HepG2 (cell line): ENCODE results near the gene MCF2L. TPM values are rescaled to one million over a fixed set of nuclear protein-coding genes. Genes with fewer than 3 reads are reported as not detected.

Source experiments
- ATAC-seq: fragments of 200-7000 bp; cut with Tn5 transposase; 3 replicates; pipeline ENCODE4 v1.9.1; 2020; ENCODE audit warnings: mild to moderate bottlenecking, moderate library complexity
- BruUV-seq: library from RNA; stranded (reverse); fragments of 400-500 nt; replicated peaks from 2 replicates; lab custom pipeline; 2021; lab: Mats Ljungman, UMichigan
- CTCF ChIA-PET: fragments of 300-600 bp; formaldehyde crosslinking; extraction: SDS; loops from one replicate; lab custom pipeline; 2021; ENCODE audit warnings: low total read pairs, inconsistent platforms, low intra/inter-chr PET ratio; lab: Yijun Ruan, JAX
- POLR2A ChIA-PET: fragments of 350-600 bp; sonication (Branson Sonifier 250); formaldehyde crosslinking; loops from one replicate; lab custom pipeline; 2020; ENCODE audit warnings: antibody characterized with exemption, inconsistent platforms; lab: Yijun Ruan, JAX
- DNase-seq: peaks from one replicate; pipeline ENCODE4 v3.0.0-alpha.2; 2015; ENCODE audit warnings: low spot score
- FAIRE-seq: peaks from 3 replicates; lab custom pipeline; 2011; peaks lifted over from hg19 to GRCh38; lab: Jason Lieb, UNC
- H2AFZ ChIP-seq: one replicate; pipeline ENCODE4 v1.6.1; 2011; ENCODE audit warnings: low read length, inconsistent platforms
- H3K27ac ChIP-seq: fragments of 300-600 bp; 3 replicates; pipeline ENCODE4 v1.8.0; 2011; ENCODE audit warnings: mixed run types, mild to moderate bottlenecking, mixed read lengths, low read length, inconsistent platforms; ENCODE audit not compliant: insufficient read depth; ENCODE audit errors: extremely low read length
- H3K27me3 ChIP-seq, 2 experiments: fragments of 200-600 bp in 1 of 2; 2 replicates in 1 of 2; 3 replicates in 1 of 2; pipeline versions ENCODE4 v1.6.0 to v1.8.0; 2011; ENCODE audit warnings: low read length in 2 of 2, mild to moderate bottlenecking in 2 of 2, moderate library complexity in 2 of 2, inconsistent platforms in 1 of 2; ENCODE audit not compliant: insufficient read depth in 2 of 2, control insufficient read depth in 1 of 2
- H3K36me3 ChIP-seq, 2 experiments: fragments of 200-600 bp in 1 of 2; replicated peaks in 1 of 2; 2 replicates in 1 of 2; 3 replicates in 1 of 2; pipeline versions ENCODE4 v1.5.1 to v1.8.0; 2011; ENCODE audit warnings: low read length in 2 of 2, inconsistent platforms in 1 of 2; ENCODE audit not compliant: insufficient read depth in 2 of 2, control insufficient read depth in 1 of 2
- H3K4me1 ChIP-seq: 2 replicates; pipeline ENCODE4 v1.5.1; 2012; ENCODE audit warnings: low read length, inconsistent platforms; ENCODE audit not compliant: insufficient read depth
- H3K4me2 ChIP-seq: 2 replicates; pipeline ENCODE4 v1.6.0; 2011; ENCODE audit warnings: low read depth, low read length, inconsistent platforms
- H3K4me3 ChIP-seq, 3 experiments: fragments of 200-600 bp in 1 of 3; sonication (generic), shearing (Covaris generic) in 1 of 3; replicated peaks in 1 of 3; 2 replicates each; pipeline ENCODE4 v1.5.1; 2011 to 2016; ENCODE audit warnings: low read length in 3 of 3, inconsistent platforms in 2 of 3, low read depth in 2 of 3, mild to moderate bottlenecking in 2 of 3, control low read depth in 1 of 3, mixed read lengths in 1 of 3; ENCODE audit not compliant: insufficient read depth in 1 of 3
- H3K79me2 ChIP-seq: one replicate; pipeline ENCODE4 v1.6.1; 2011; ENCODE audit warnings: low read length, inconsistent platforms; ENCODE audit not compliant: insufficient read depth
- H3K9ac ChIP-seq: 2 replicates; pipeline ENCODE4 v1.6.0; 2011; ENCODE audit warnings: mild to moderate bottlenecking, low read depth, low read length, inconsistent platforms; ENCODE audit not compliant: insufficient read depth
- H3K9me3 ChIP-seq: 2 replicates; pipeline ENCODE4 v1.5.1; 2012; ENCODE audit warnings: mild to moderate bottlenecking, low read length
- H4K20me1 ChIP-seq: 2 replicates; pipeline ENCODE4 v1.6.0; 2011; ENCODE audit warnings: inconsistent platforms, mild to moderate bottlenecking, low read length, moderate library complexity; ENCODE audit not compliant: insufficient read depth
- ARNT ChIP-seq: fragments of 450-650 bp; IDR thresholded peaks from 2 replicates; pipeline ENCODE4 v1.6.1; 2017
- DNMT1 ChIP-seq: sonication (generic); formaldehyde crosslinking; IDR thresholded peaks from 2 replicates; pipeline ENCODE4 v1.5.1; 2020; ENCODE audit warnings: mild to moderate bottlenecking, missing genetic modification reagents
- FOXP4 ChIP-seq: sonication (generic); formaldehyde crosslinking; IDR thresholded peaks from 2 replicates; pipeline ENCODE4 v1.4.0; 2020; ENCODE audit warnings: missing genetic modification reagents
- JUNB ChIP-seq: sonication (generic); formaldehyde crosslinking; IDR thresholded peaks from 2 replicates; pipeline ENCODE4 v1.8.0; 2022; ENCODE audit warnings: missing genetic modification reagents, mild to moderate bottlenecking, borderline replicate concordance
- NFKB2 ChIP-seq: sonication (generic); formaldehyde crosslinking; IDR thresholded peaks from 2 replicates; pipeline ENCODE4 v1.4.0; 2020; ENCODE audit warnings: missing genetic modification reagents, borderline replicate concordance
- POLR2AphosphoS5 ChIP-seq: IDR thresholded peaks from 2 replicates; pipeline ENCODE4 v1.6.1; 2012; ENCODE audit warnings: low read depth, low read length
- RBM22 ChIP-seq: fragments of 200-400 bp; formaldehyde crosslinking; optimal IDR thresholded peaks from 2 replicates; pipeline ENCODE3; 2017; ENCODE audit warnings: mild to moderate bottlenecking, low read length, moderate library complexity
- WIZ ChIP-seq: sonication (generic); formaldehyde crosslinking; IDR thresholded peaks from 2 replicates; pipeline ENCODE4 v1.5.1; 2020; ENCODE audit warnings: mild to moderate bottlenecking, missing genetic modification reagents
- ZC3H13 ChIP-seq: sonication (generic); formaldehyde crosslinking; IDR thresholded peaks from 2 replicates; pipeline ENCODE4 v1.8.1; 2023; ENCODE audit warnings: mild to moderate bottlenecking, missing genetic modification reagents, moderate library complexity
- ZFP41 ChIP-seq: sonication (generic); formaldehyde crosslinking; IDR thresholded peaks from 2 replicates; pipeline ENCODE4 v1.4.0; 2020; ENCODE audit warnings: mild to moderate bottlenecking, missing genetic modification reagents, borderline replicate concordance
- ZMYM2 ChIP-seq: sonication (generic); formaldehyde crosslinking; IDR thresholded peaks from 2 replicates; pipeline ENCODE4 v1.8.0; 2022; ENCODE audit warnings: mild to moderate bottlenecking, missing genetic modification reagents
- ZNF251 ChIP-seq: sonication (generic); formaldehyde crosslinking; IDR thresholded peaks from 2 replicates; pipeline ENCODE4 v1.9.0; 2021; ENCODE audit warnings: mild to moderate bottlenecking, missing genetic modification reagents
- ZNF709 ChIP-seq: sonication (generic); formaldehyde crosslinking; IDR thresholded peaks from 2 replicates; pipeline ENCODE4 v1.5.0; 2020; ENCODE audit warnings: mild to moderate bottlenecking, missing genetic modification reagents
- ZNF749 ChIP-seq: sonication (generic); formaldehyde crosslinking; IDR thresholded peaks from 2 replicates; pipeline ENCODE4 v1.8.0; 2022; ENCODE audit warnings: mild to moderate bottlenecking, missing genetic modification reagents, moderate library complexity, borderline replicate concordance
- WGBS: methylation state at CpG from one replicate; pipeline ENCODE4 v1.1.6; 2017; ENCODE audit warnings: low lambda C conversion rate; 5-methylcytosine and 5-hydroxymethylcytosine counted together
- in situ Hi-C: cut with HindIII; loops from 2 replicates; pipeline ENCODE4 v1.10.0; 2017; ENCODE audit warnings: low pct_unique_long_range_greater_than_20kb; ENCODE audit not compliant: extremely low pct_ligation_motif_present
- intact Hi-C: fragments of 100-400 bp; cut with micrococcal nuclease; formaldehyde crosslinking; loops from one replicate; pipeline ENCODE4 v1.10.0; 2022; ENCODE audit not compliant: unreplicated experiment
- polyA plus RNA-seq, 8 experiments: library from polyadenylated mRNA; depleted of rRNA in 3 of 8; stranded (reverse) in 7 of 8; unstranded in 1 of 8; fragments of >200 nt; fragmentation: Illumina TruSeq in 4 of 8; extraction: Trizol in 4 of 8; gene quantifications; 2 replicates each; pipeline versions ENCODE4 v1.2.1 to v1.2.3, GENCODE V29; 2011 to 2016; ENCODE audit warnings: low read depth in 4 of 8, missing spikeins in 1 of 8, mixed read lengths in 1 of 8; ENCODE audit not compliant: insufficient read depth in 1 of 8
- total RNA-seq, 5 experiments: library from RNA; depleted of rRNA; stranded (reverse); fragments of >200 nt; fragmentation: Illumina TruSeq; extraction: Trizol; gene quantifications; 2 replicates each; pipeline ENCODE4 v1.2.3, GENCODE V29; 2016; ENCODE audit warnings: low read depth in 1 of 5
- TF ChIP-seq, protein P1 (sequence below): sonication (generic); formaldehyde crosslinking; IDR thresholded peaks from 2 replicates; pipeline ENCODE4 v1.5.1; 2020; ENCODE audit warnings: mild to moderate bottlenecking, missing genetic modification reagents, moderate library complexity

MCF2L gene
- total and polyA plus RNA-seq, 2 of the 13 experiments (the other 11 are each of a cell fraction or from before 2014, with no cell fraction given) = 19.4 to 28.4 TPM

- TF ChIP-seq FOXP4 = no peak
- no peak for TF ChIP-seq ARNT
- no peak for TF ChIP-seq NFKB2
These were observed 49.9 kb downstream of the MCF2L start (continued) for GRCh38 chr13:113018676-113019465.

- no peak overlapping the region for H3K4me3 ChIP-seq
- BruUV-seq = no TSS peak
- H3K79me2 ChIP-seq = no peaks in the 10 kb centered on the region
- H3K27ac ChIP-seq = no peak overlapping the region
- in situ Hi-C loops = no loop called here
- H3K27me3 ChIP-seq = no peaks in the 10 kb centered on the region
- no peak overlapping the region for H3K4me2 ChIP-seq
- no peak overlapping the region for H2AFZ ChIP-seq
- H4K20me1 ChIP-seq = no peaks in the 10 kb centered on the region
- H3K9me3 ChIP-seq = no peaks in the 10 kb centered on the region
- no peak for ATAC-seq
- no peak overlapping the region for H3K9ac ChIP-seq
- no peak for DNase-seq
- intact Hi-C loops = loop anchor here (5.0 kb wide), 1 partner anchor 38 kb away; no protein-coding TSS in a partner anchor
- POLR2A ChIA-PET = interaction anchor here (1.1 to 4.0 kb wide), 3 partner anchors 19 to 67 kb away, joined by 3 to 18 read pairs (median 5); no protein-coding TSS in a partner anchor
- CTCF ChIA-PET = no interaction called here
- H3K36me3 ChIP-seq = peaks cover 10 to 31% of the 10 kb centered on the region in 2 experiments
- 91% methylated on average over 13 of the region's 17 CpGs for WGBS
- peaks cover 52% of the 10 kb centered on the region for H3K4me1 ChIP-seq
- no peak for FAIRE-seq
- TF ChIP-seq POLR2AphosphoS5 = peak; percentile 29; the same call in 1 of the 2 replicates
- TF ChIP-seq DNMT1 (CRISPR knock-in tag) = no peak
- TF ChIP-seq ZFP41 (CRISPR knock-in tag) = no peak
- TF ChIP-seq, protein P1, sequence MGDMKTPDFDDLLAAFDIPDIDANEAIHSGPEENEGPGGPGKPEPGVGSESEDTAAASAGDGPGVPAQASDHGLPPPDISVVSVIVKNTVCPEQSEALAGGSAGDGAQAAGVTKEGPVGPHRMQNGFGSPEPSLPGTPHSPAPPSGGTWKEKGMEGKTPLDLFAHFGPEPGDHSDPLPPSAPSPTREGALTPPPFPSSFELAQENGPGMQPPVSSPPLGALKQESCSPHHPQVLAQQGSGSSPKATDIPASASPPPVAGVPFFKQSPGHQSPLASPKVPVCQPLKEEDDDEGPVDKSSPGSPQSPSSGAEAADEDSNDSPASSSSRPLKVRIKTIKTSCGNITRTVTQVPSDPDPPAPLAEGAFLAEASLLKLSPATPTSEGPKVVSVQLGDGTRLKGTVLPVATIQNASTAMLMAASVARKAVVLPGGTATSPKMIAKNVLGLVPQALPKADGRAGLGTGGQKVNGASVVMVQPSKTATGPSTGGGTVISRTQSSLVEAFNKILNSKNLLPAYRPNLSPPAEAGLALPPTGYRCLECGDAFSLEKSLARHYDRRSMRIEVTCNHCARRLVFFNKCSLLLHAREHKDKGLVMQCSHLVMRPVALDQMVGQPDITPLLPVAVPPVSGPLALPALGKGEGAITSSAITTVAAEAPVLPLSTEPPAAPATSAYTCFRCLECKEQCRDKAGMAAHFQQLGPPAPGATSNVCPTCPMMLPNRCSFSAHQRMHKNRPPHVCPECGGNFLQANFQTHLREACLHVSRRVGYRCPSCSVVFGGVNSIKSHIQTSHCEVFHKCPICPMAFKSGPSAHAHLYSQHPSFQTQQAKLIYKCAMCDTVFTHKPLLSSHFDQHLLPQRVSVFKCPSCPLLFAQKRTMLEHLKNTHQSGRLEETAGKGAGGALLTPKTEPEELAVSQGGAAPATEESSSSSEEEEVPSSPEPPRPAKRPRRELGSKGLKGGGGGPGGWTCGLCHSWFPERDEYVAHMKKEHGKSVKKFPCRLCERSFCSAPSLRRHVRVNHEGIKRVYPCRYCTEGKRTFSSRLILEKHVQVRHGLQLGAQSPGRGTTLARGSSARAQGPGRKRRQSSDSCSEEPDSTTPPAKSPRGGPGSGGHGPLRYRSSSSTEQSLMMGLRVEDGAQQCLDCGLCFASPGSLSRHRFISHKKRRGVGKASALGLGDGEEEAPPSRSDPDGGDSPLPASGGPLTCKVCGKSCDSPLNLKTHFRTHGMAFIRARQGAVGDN (CRISPR knock-in tag) = peak; percentile 31; the same call in 1 of the 2 replicates
- TF ChIP-seq JUNB (CRISPR knock-in tag) = peak; percentile 47; the same call in 1 of the 2 replicates
- 0 out of 2 replicates have a peak, but pooled peaks have one; percentile 25 for TF ChIP-seq ZNF749 (CRISPR knock-in tag)
- TF ChIP-seq ZNF709 (CRISPR knock-in tag) = no peak
- no peak for TF ChIP-seq ZMYM2 (CRISPR knock-in tag)
- TF ChIP-seq WIZ = no peak
- peak; percentile 27 for TF ChIP-seq RBM22
- no peak for TF ChIP-seq ZNF251
- TF ChIP-seq ZC3H13 (CRISPR knock-in tag) = no peak; the same call in 1 of the 2 replicates
These were observed 51.5 kb downstream of the MCF2L start for GRCh38 chr13:113020323-113021080.
